ENCODE results near the gene INHA.

The INHA gene

GRCh38 chr2:219615894-219616293 lies 43.8 kb downstream of the INHA start:
- no peak overlapping the region for H3K4me2 ChIP-seq (ENCODE audit: insufficient read depth, low read length)
- ATAC-seq (ENCODE audit: insufficient read depth, low read depth) = no peak
- no peak overlapping the region for H3K27ac ChIP-seq (ENCODE audit: low read length)
- no peak overlapping the region for H3K9ac ChIP-seq (ENCODE audit: low read depth, low read length)
- H3K4me1 ChIP-seq (ENCODE audit: insufficient read depth, low read length) = no peaks in the 10 kb centered on the region
- no peaks in the 10 kb centered on the region for H3K9me3 ChIP-seq (ENCODE audit: insufficient read depth, low read length, severe bottlenecking)
- H3K4me3 ChIP-seq (ENCODE audit: low read depth in 1 of 2, low read length in 2 of 2) = no peak overlapping the region
- TF ChIP-seq EZH2 (IDR thresholded peaks at IDR 0.05; ENCODE audit: borderline replicate concordance, low read depth, low read length, severe bottlenecking) (no peak), CTCF (IDR thresholded peaks at IDR 0.05; ENCODE audit: borderline replicate concordance, extremely low read depth, low read length, poor library complexity, severe bottlenecking) (no peak)
- H4K20me1 ChIP-seq (ENCODE audit: insufficient read depth, low read length) = no peaks in the 10 kb centered on the region
- no peaks in the 10 kb centered on the region for H3K79me2 ChIP-seq (ENCODE audit: insufficient read depth, low read length)
- H3K27me3 ChIP-seq (ENCODE audit: insufficient read depth, low read length, poor library complexity) = no peaks in the 10 kb centered on the region
- no peak for DNase-seq
- H2AFZ ChIP-seq (ENCODE audit: low read depth, low read length) = no peak overlapping the region
- peaks cover 30% of the 10 kb centered on the region for H3K36me3 ChIP-seq (ENCODE audit: insufficient read depth, low read length)

GRCh38 chr2:219616550-219616949 lies 44.4 kb downstream of the INHA start:
- ATAC-seq (ENCODE audit: insufficient read depth, low read depth) = no peak
- H3K36me3 ChIP-seq (ENCODE audit: insufficient read depth, low read length) = peaks cover 28% of the 10 kb centered on the region
- H3K9me3 ChIP-seq (ENCODE audit: insufficient read depth, low read length, severe bottlenecking) = no peaks in the 10 kb centered on the region
- no peak for DNase-seq
- H3K79me2 ChIP-seq (ENCODE audit: insufficient read depth, low read length) = no peaks in the 10 kb centered on the region
- H4K20me1 ChIP-seq (ENCODE audit: insufficient read depth, low read length) = no peaks in the 10 kb centered on the region
- no peak overlapping the region for H3K4me3 ChIP-seq (ENCODE audit: low read depth in 1 of 2, low read length in 2 of 2)
- H3K9ac ChIP-seq (ENCODE audit: low read depth, low read length) = no peak overlapping the region
- no peak overlapping the region for H3K27ac ChIP-seq (ENCODE audit: low read length)
- H3K4me1 ChIP-seq (ENCODE audit: insufficient read depth, low read length) = no peaks in the 10 kb centered on the region
- H3K4me2 ChIP-seq (ENCODE audit: insufficient read depth, low read length) = no peak overlapping the region
- no peaks in the 10 kb centered on the region for H3K27me3 ChIP-seq (ENCODE audit: insufficient read depth, low read length, poor library complexity)
- H2AFZ ChIP-seq (ENCODE audit: low read depth, low read length) = no peak overlapping the region
- TF ChIP-seq CTCF (IDR thresholded peaks at IDR 0.05; ENCODE audit: borderline replicate concordance, extremely low read depth, low read length, poor library complexity, severe bottlenecking) (no peak), EZH2 (IDR thresholded peaks at IDR 0.05; ENCODE audit: borderline replicate concordance, low read depth, low read length, severe bottlenecking) (no peak)

DNA sequence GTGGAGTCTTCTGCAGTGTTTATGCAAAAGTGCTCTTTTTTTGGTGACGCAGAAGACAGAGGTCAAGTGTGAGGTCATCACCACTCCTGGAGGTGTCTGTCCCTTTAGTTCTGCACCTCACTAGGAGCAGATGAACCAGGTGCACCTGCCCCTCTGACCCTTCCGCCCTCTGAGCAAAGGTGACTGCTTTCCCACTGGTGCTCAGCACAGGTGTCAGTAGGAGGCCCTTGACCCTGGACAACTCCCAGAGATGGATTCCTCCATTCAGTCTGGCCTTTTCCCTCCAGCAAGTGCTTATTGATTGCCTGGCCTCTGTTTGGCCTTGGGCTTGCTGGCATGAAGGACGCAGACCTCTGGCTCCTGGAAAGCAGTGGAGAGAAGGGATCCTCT lies 46.6 kb downstream of the INHA start:
- H3K27ac ChIP-seq (ENCODE audit: low read length) = no peak overlapping the region

More for the DNA sequence above, 46.6 kb downstream of the INHA start:
- H4K20me1 ChIP-seq (ENCODE audit: insufficient read depth, low read length) = no peaks in the 10 kb centered on the region
- DNase-seq (no peak), ATAC-seq (ENCODE audit: insufficient read depth, low read depth) (no peak)
- no peak overlapping the region for H3K9ac ChIP-seq (ENCODE audit: low read depth, low read length)
- H3K4me2 ChIP-seq (ENCODE audit: insufficient read depth, low read length) = no peak overlapping the region
- H3K79me2 ChIP-seq (ENCODE audit: insufficient read depth, low read length) = no peaks in the 10 kb centered on the region
- H2AFZ ChIP-seq (ENCODE audit: low read depth, low read length) = no peak overlapping the region
- H3K27me3 ChIP-seq (ENCODE audit: insufficient read depth, low read length, poor library complexity) = peaks cover 5% of the 10 kb centered on the region
- no peak overlapping the region for H3K4me3 ChIP-seq (ENCODE audit: low read depth in 1 of 2, low read length in 2 of 2)
- H3K9me3 ChIP-seq (ENCODE audit: insufficient read depth, low read length, severe bottlenecking) = no peaks in the 10 kb centered on the region
- peaks cover 19% of the 10 kb centered on the region; the same call in 1 of the 2 replicates for H3K36me3 ChIP-seq (ENCODE audit: insufficient read depth, low read length)
- no peaks in the 10 kb centered on the region for H3K4me1 ChIP-seq (ENCODE audit: insufficient read depth, low read length)
- TF ChIP-seq CTCF (IDR thresholded peaks at IDR 0.05; ENCODE audit: borderline replicate concordance, extremely low read depth, low read length, poor library complexity, severe bottlenecking) = no peak
- TF ChIP-seq EZH2 (IDR thresholded peaks at IDR 0.05; ENCODE audit: borderline replicate concordance, low read depth, low read length, severe bottlenecking) = no peak

All from DND-41 (cell line).